Measurements from ENCODE around the gene CD6. TPM values are rescaled to one million over a fixed set of nuclear protein-coding genes. Genes with fewer than 3 reads are reported as not detected.

Gene CD6
- total and polyA plus RNA-seq, 10 of the 15 experiments (the other 5 are each of a cell fraction or from before 2014, with no cell fraction given), result 0.37 to 17.6 (median 6.2) TPM

GRCh38 chr11:60930394-60930793 lies 41.1 kb upstream of the CD6 start (continued):
- no peak for TF ChIP-seq CEBPZ (IDR thresholded peaks at IDR 0.05; ENCODE audit: low read depth, low read length)

GRCh38 chr11:60931917-60932316 lies 39.6 kb upstream of the CD6 start:
- intact Hi-C loops (cut with micrococcal nuclease; ENCODE audit: unreplicated experiment), result no loop called here
- POLR2A ChIA-PET, result interaction anchor here (0.8 to 1.0 kb wide), 2 partner anchors 17 to 18 kb away, joined by 3 read pairs; partner anchors contain the start of gene TMEM109
- peaks cover 17% of the 10 kb centered on the region for H3K4me1 ChIP-seq (ENCODE audit: control insufficient read depth, insufficient read depth, low read length)
- H3K36me3 ChIP-seq (ENCODE audit: control insufficient read depth in 2 of 2, insufficient read depth in 2 of 2, low read length in 1 of 2), result peaks cover 0 to 4% of the 10 kb centered on the region in 2 experiments; a peak in 2 of 4 replicates
- H3K79me2 ChIP-seq (ENCODE audit: control insufficient read depth, insufficient read depth, low read length), result no peaks in the 10 kb centered on the region
- RAD21 ChIA-PET (ENCODE audit: unreplicated experiment), result interaction anchor here (1.1 to 2.3 kb wide), 3 partner anchors 8 to 210 kb away, joined by 3 to 14 read pairs (median 5); no protein-coding TSS in a partner anchor
- H3K27ac ChIP-seq (ENCODE audit: control insufficient read depth, insufficient read depth), result no peak overlapping the region
- no peak overlapping the region for H2AFZ ChIP-seq (ENCODE audit: control insufficient read depth, low read depth, low read length)
- BruUV-seq (replicated peaks), result no TSS peak
- SMC1A ChIA-PET (ENCODE audit: uncharacterized antibody, unreplicated experiment), result interaction anchor here (1.2 to 2.6 kb wide), 8 partner anchors 12 to 29 kb away, joined by 3 to 19 read pairs (median 4); partner anchors contain the start of gene TMEM109
- in situ Hi-C loops (cut with MboI), result no loop called here
- H3K9ac ChIP-seq (ENCODE audit: control insufficient read depth, insufficient read depth, low read length), result no peak overlapping the region; the same call in 1 of the 2 replicates
- WGBS (ENCODE audit: insufficient coverage, insufficient replicate concordance, low lambda C conversion rate, missing lambda C conversion rate), result 27% methylated on average over 9 of the region's 9 CpGs
- ATAC-seq, result peak; percentile 10; the same call in 2 of the 3 replicates
- peak overlapping the region; percentile 22; the same call in 1 of the 2 replicates for H3K4me2 ChIP-seq (ENCODE audit: control insufficient read depth, insufficient read depth)
- H3K9me3 ChIP-seq (replicated peaks; ENCODE audit: control insufficient read depth, insufficient read depth, low read length), result no peaks in the 10 kb centered on the region
- no peak for DNase-seq (ENCODE audit: low read depth, low spot score)
- 0 out of 2 replicates have a peak, but pooled peaks have one; percentile 12 for TF ChIP-seq IKZF1 (conservative IDR thresholded peaks at IDR 0.05)
- no peak for TF ChIP-seq RCOR1 (conservative IDR thresholded peaks at IDR 0.05; ENCODE audit: low read depth, low read length)
- TF ChIP-seq NFYB (IDR thresholded peaks at IDR 0.05; ENCODE audit: insufficient read depth, low read depth, low read length), result no peak
- 0 out of 2 replicates have a peak, but pooled peaks have one; percentile 8 for TF ChIP-seq MTA3 (IDR thresholded peaks at IDR 0.05; ENCODE audit: borderline replicate concordance, low read length)
- peak; percentile 13 for TF ChIP-seq MEF2B (IDR thresholded peaks at IDR 0.05; ENCODE audit: partially characterized antibody, poor library complexity, severe bottlenecking)
- TF ChIP-seq POLR2A (IDR thresholded peaks at IDR 0.05; ENCODE audit: low read depth, low read length), result peak; percentile 57
- 0 out of 2 replicates have a peak, but pooled peaks have one; percentile 22 for TF ChIP-seq NR2F1 (conservative IDR thresholded peaks at IDR 0.05)
- no peak for TF ChIP-seq MYB (IDR thresholded peaks at IDR 0.05; ENCODE audit: borderline replicate concordance, low read depth, low read length)
- TF ChIP-seq, protein P1, sequence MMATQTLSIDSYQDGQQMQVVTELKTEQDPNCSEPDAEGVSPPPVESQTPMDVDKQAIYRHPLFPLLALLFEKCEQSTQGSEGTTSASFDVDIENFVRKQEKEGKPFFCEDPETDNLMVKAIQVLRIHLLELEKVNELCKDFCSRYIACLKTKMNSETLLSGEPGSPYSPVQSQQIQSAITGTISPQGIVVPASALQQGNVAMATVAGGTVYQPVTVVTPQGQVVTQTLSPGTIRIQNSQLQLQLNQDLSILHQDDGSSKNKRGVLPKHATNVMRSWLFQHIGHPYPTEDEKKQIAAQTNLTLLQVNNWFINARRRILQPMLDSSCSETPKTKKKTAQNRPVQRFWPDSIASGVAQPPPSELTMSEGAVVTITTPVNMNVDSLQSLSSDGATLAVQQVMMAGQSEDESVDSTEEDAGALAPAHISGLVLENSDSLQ (IDR thresholded peaks at IDR 0.05), result peak; percentile 46
- peak; percentile 19 to 84; a peak in 2 of 4 replicates for TF ChIP-seq BHLHE40 (IDR thresholded peaks at IDR 0.05; ENCODE audit: borderline replicate concordance in 1 of 2, low read depth in 2 of 2, low read length in 1 of 2)
- TF ChIP-seq FOS (IDR thresholded peaks at IDR 0.05; ENCODE audit: borderline replicate concordance, extremely low read depth, insufficient read length), result no peak
- H4K20me1 ChIP-seq (ENCODE audit: control insufficient read depth, insufficient read depth), result no peaks in the 10 kb centered on the region
- FAIRE-seq, result peak; percentile 56
- no peak overlapping the region for H3K4me3 ChIP-seq
- no peaks in the 10 kb centered on the region for H3K27me3 ChIP-seq (replicated peaks in 1 of 2; ENCODE audit: control insufficient read depth in 2 of 2, insufficient read depth in 2 of 2, low read length in 1 of 2)
- CTCF ChIA-PET, result interaction anchor here (1.2 to 1.9 kb wide), 3 partner anchors 17 to 38 kb away, joined by 4 to 8 read pairs (median 7); no protein-coding TSS in a partner anchor
